Esophagus squamous epithelium (tissue), 5 donors: ENCODE measurements around the gene PGLYRP1. TPM values are rescaled to one million over a fixed set of nuclear protein-coding genes. Genes with fewer than 3 reads are reported as not detected.

Experiments
- DNase-seq: peaks from one replicate; lab custom pipeline; 2025; lab: John Stamatoyannopoulos, UW
- H3K27ac ChIP-seq, 4 donors: fragments of 200-600 bp; sonication (generic); one replicate each; pipeline ENCODE4 v1.5.1; 2016 to 2019; ENCODE audit warnings: mild to moderate bottlenecking in 1 of 4
- H3K27me3 ChIP-seq, 4 donors: fragments of 200-600 bp; sonication (generic); 1 replicate in 3 of 4; 2 replicates in 1 of 4; pipeline versions ENCODE4 v1.5.1 to v1.6.0; 2017 to 2021; ENCODE audit warnings: antibody characterized with exemption in 1 of 4
- H3K36me3 ChIP-seq, 3 donors: fragments of 200-600 bp; sonication (generic); one replicate each; pipeline ENCODE4 v1.5.1; 2016 to 2019
- H3K4me1 ChIP-seq, 3 donors: fragments of 200-600 bp; sonication (generic); one replicate each; pipeline ENCODE4 v1.5.1; 2017 to 2019
- H3K4me3 ChIP-seq, 4 donors: fragments of 200-600 bp; sonication (generic); 1 replicate in 3 of 4; 2 replicates in 1 of 4; pipeline ENCODE4 v1.5.1; 2016 to 2019; ENCODE audit warnings: mild to moderate bottlenecking in 2 of 4, moderate library complexity in 1 of 4
- H3K9me3 ChIP-seq, 3 donors: fragments of 200-600 bp; sonication (generic); one replicate each; pipeline ENCODE4 v1.5.1; 2016 to 2019
- CTCF ChIP-seq, 6 experiments: fragments of 450-650 bp in 4 of 6; fragments of 200-600 bp in 2 of 6; sonication (generic) in 2 of 6; IDR thresholded peaks; one replicate each; pipeline ENCODE4 v1.5.1; 2016 to 2019; ENCODE audit warnings: antibody characterized with exemption in 6 of 6, mild to moderate bottlenecking in 4 of 6, moderate library complexity in 4 of 6
- POLR2A ChIP-seq, 4 donors: fragments of 450-650 bp; IDR thresholded peaks; one replicate each; pipeline ENCODE4 v1.6.1; 2017; ENCODE audit warnings: antibody characterized with exemption in 4 of 4, mild to moderate bottlenecking in 4 of 4, moderate library complexity in 3 of 4
- WGBS, 2 donors: methylation state at CpG; one replicate each; pipeline ENCODE4 v1.1.5; 2018; 5-methylcytosine and 5-hydroxymethylcytosine counted together
- intact Hi-C: fragments of 100-400 bp; cut with DNase I; formaldehyde crosslinking; loops from one replicate; pipeline ENCODE4 v1.15.0; 2022
- total RNA-seq, 4 donors: library from RNA; depleted of rRNA; stranded (reverse); fragments of >200 nt; gene quantifications; one replicate each; pipeline ENCODE4 v1.1.0, GENCODE V29; 2016
- donor health status: DM: yes; HTN: yes; CAD: no.

The PGLYRP1 gene
- total RNA-seq, 4 donors from 2014 or later: not detected

- DNase-seq: no peak
- Histone ChIP-seq H3K4me1 (peaks cover 24 to 54% (median 32%) of the 10 kb centered on the region in 3 donors), H3K27me3 (peaks cover 0 to 48% (median 3%) of the 10 kb centered on the region in 4 donors), H3K27ac (no peak overlapping the region), H3K4me3 (no peak overlapping the region), H3K9me3 (no peaks in the 10 kb centered on the region), H3K36me3 (peaks cover 0 to 12% (median 0%) of the 10 kb centered on the region in 3 donors)
- intact Hi-C loops: no loop called here
- TF ChIP-seq POLR2A (IDR thresholded peaks at IDR 0.05): no peak
- WGBS, 2 donors: 85 to 92% methylated on average over 11 of the region's 13 CpGs
Observed at GRCh38 chr19:46019270-46019669, 3.6 kb downstream of the PGLYRP1 start.

GRCh38 chr19:46018729-46019251, 4.1 kb downstream of the PGLYRP1 start:
- DNase-seq: no peak
- peaks cover 0 to 48% (median 3%) of the 10 kb centered on the region in 4 donors for H3K27me3 ChIP-seq
- peaks cover 25 to 56% (median 32%) of the 10 kb centered on the region in 3 donors for H3K4me1 ChIP-seq
- H3K27ac ChIP-seq: no peak overlapping the region
- no peaks in the 10 kb centered on the region for H3K9me3 ChIP-seq
- TF ChIP-seq CTCF (IDR thresholded peaks at IDR 0.05): no peak
- TF ChIP-seq POLR2A (IDR thresholded peaks at IDR 0.05): no peak
- peaks cover 0 to 12% (median 0%) of the 10 kb centered on the region in 3 donors for H3K36me3 ChIP-seq
- WGBS, 2 donors: 90 to 97% methylated on average over 5 of the region's 10 CpGs
- H3K4me3 ChIP-seq: no peak overlapping the region
- intact Hi-C loops: no loop called here

- H3K9me3 ChIP-seq: no peaks in the 10 kb centered on the region
- WGBS, 2 donors: 84 to 96% methylated on average over 5 to 7 of the region's 15 CpGs
- intact Hi-C loops: no loop called here
- H3K4me1 ChIP-seq: peaks cover 25 to 56% (median 32%) of the 10 kb centered on the region in 3 donors
- no peak overlapping the region for H3K4me3 ChIP-seq
- H3K27ac ChIP-seq: no peak overlapping the region
- TF ChIP-seq POLR2A (IDR thresholded peaks at IDR 0.05): no peak
- TF ChIP-seq CTCF (IDR thresholded peaks at IDR 0.05): no peak
- peaks cover 0 to 12% (median 0%) of the 10 kb centered on the region in 3 donors for H3K36me3 ChIP-seq
- peaks cover 0 to 49% (median 3%) of the 10 kb centered on the region in 4 donors for H3K27me3 ChIP-seq
- no peak for DNase-seq
Observed at GRCh38 chr19:46017874-46018675, 4.8 kb downstream of the PGLYRP1 start.

GRCh38 chr19:46017095-46017429, 5.8 kb downstream of the PGLYRP1 start:
- Histone ChIP-seq H3K4me3 (peak overlapping the region in 1 of 4 donors; percentile 55), H3K36me3 (peaks cover 0 to 13% (median 0%) of the 10 kb centered on the region in 3 donors), H3K9me3 (no peaks in the 10 kb centered on the region), H3K27ac (no peak overlapping the region), H3K4me1 (peaks cover 24 to 51% (median 28%) of the 10 kb centered on the region in 3 donors), H3K27me3 (peaks cover 0 to 45% (median 1%) of the 10 kb centered on the region in 4 donors)
- DNase-seq: no peak
- TF ChIP-seq POLR2A (IDR thresholded peaks at IDR 0.05) (no peak), CTCF (IDR thresholded peaks at IDR 0.05) (no peak)
- intact Hi-C loops: no loop called here
- WGBS, 2 donors: 36% methylated on average over 6 of the region's 7 CpGs; no CpG with 5 or more reads in 1 of the 2 donors

- DNase-seq: no peak
- peak overlapping the region; percentile 49 to 76 (median 65) for H3K4me3 ChIP-seq
- H3K27me3 ChIP-seq: peaks cover 0 to 45% (median 1%) of the 10 kb centered on the region in 4 donors
- peak overlapping the region; percentile 11 to 72 (median 48) for H3K27ac ChIP-seq
- 0 to 1% methylated on average over 15 to 29 of the region's 48 CpGs for WGBS, 2 donors
- TF ChIP-seq CTCF (IDR thresholded peaks at IDR 0.05): peak; percentile 59 to 91 (median 70)
- TF ChIP-seq POLR2A (IDR thresholded peaks at IDR 0.05): no peak
- intact Hi-C loops: no loop called here
- H3K36me3 ChIP-seq: peaks cover 0 to 18% (median 0%) of the 10 kb centered on the region in 3 donors
- no peaks in the 10 kb centered on the region for H3K9me3 ChIP-seq
- peaks cover 19 to 46% (median 23%) of the 10 kb centered on the region in 3 donors for H3K4me1 ChIP-seq
Observed at GRCh38 chr19:46016426-46017094, 6.3 kb downstream of the PGLYRP1 start.
